Gastrocnemius medialis (tissue), 4 donors: ENCODE results near the gene ATG5. TPM values are rescaled to one million over a fixed set of nuclear protein-coding genes. Genes with fewer than 3 reads are reported as not detected.

Experiments
- ATAC-seq, 2 donors: fragments of 150-250 bp; one replicate each; pipeline ENCODE4 v1.9.1; 2016
- DNase-seq, 2 donors: peaks; one replicate each; pipeline ENCODE4 v3.0.0-alpha.2; 2019
- H3K27ac ChIP-seq, 4 donors: fragments of 200-600 bp; sonication (generic); 1 replicate in 1 of 4; 2 replicates in 3 of 4; pipeline ENCODE4 v1.5.1; 2016 to 2018; ENCODE audit warnings: mild to moderate bottlenecking in 2 of 4, moderate library complexity in 1 of 4
- H3K27me3 ChIP-seq, 3 donors: fragments of 200-600 bp; sonication (generic) in 2 of 3; 1 replicate in 1 of 3; 2 replicates in 2 of 3; pipeline versions ENCODE4 v1.5.1 to v1.6.0; 2016 to 2019; ENCODE audit warnings: mild to moderate bottlenecking in 1 of 3, moderate library complexity in 1 of 3
- H3K36me3 ChIP-seq, 2 donors: fragments of 200-600 bp; sonication (generic) in 1 of 2; one replicate each; pipeline ENCODE4 v1.5.1; 2017 to 2018
- H3K4me1 ChIP-seq, 2 donors: fragments of 200-600 bp; sonication (generic) in 1 of 2; one replicate each; pipeline ENCODE4 v1.5.1; 2016 to 2017; ENCODE audit warnings: mild to moderate bottlenecking in 2 of 2
- H3K4me3 ChIP-seq, 4 donors: fragments of 200-600 bp; sonication (generic) in 3 of 4; 1 replicate in 1 of 4; 2 replicates in 3 of 4; pipeline ENCODE4 v1.5.1; 2016 to 2019; ENCODE audit warnings: mild to moderate bottlenecking in 2 of 4
- H3K9me3 ChIP-seq, 3 donors: fragments of 200-600 bp; sonication (generic) in 2 of 3; 1 replicate in 1 of 3; 2 replicates in 2 of 3; pipeline ENCODE4 v1.5.1; 2016 to 2019
- CTCF ChIP-seq, 5 experiments: fragments of 450-650 bp in 3 of 5; fragments of 200-600 bp in 2 of 5; sonication (generic) in 2 of 5; IDR thresholded peaks in 4 of 5; conservative IDR thresholded peaks in 1 of 5; 1 replicate in 4 of 5; 2 replicates in 1 of 5; pipeline ENCODE4 v1.5.1; 2016 to 2019; ENCODE audit warnings: antibody characterized with exemption in 5 of 5, mild to moderate bottlenecking in 3 of 5, moderate library complexity in 3 of 5
- POLR2A ChIP-seq, 2 donors: fragments of 450-650 bp; IDR thresholded peaks; one replicate each; pipeline ENCODE4 v1.6.1; 2017; ENCODE audit warnings: antibody characterized with exemption in 2 of 2, mild to moderate bottlenecking in 2 of 2, moderate library complexity in 2 of 2
- in situ Hi-C, 4 donors: fragments of 200-750 bp; cut with MboI; loops; one replicate each; pipeline versions ENCODE4 v1.15.0 to v1.8.0; 2017; ENCODE audit warnings: low sequenced_read_pairs in 4 of 4
- intact Hi-C: fragments of 100-400 bp; cut with DNase I; formaldehyde crosslinking; loops from one replicate; pipeline ENCODE4 v1.15.1; 2023; ENCODE audit warnings: low total_unique reads
- total RNA-seq, 4 donors: library from RNA; depleted of rRNA; stranded (reverse); fragments of >200 nt; gene quantifications; one replicate each; pipeline versions ENCODE4 v1.1.0 to v1.2.3, GENCODE V29; 2016

Gene ATG5
- total RNA-seq, result 10 to 100 TPM; 18.9 to 22.3 (median 20.1) TPM

GRCh38 chr6:106325336-106326178 is at the start of gene ATG5:
Gene ATG5 (minus strand): TSS chr6:106325760. CDS start chr6:106316208, 9,552 bp downstream.
- TF ChIP-seq POLR2A (IDR thresholded peaks at IDR 0.05), result peak; percentile 64 to 74
- no peak for TF ChIP-seq CTCF (IDR thresholded peaks at IDR 0.05 in 4 of 5, conservative IDR thresholded peaks at IDR 0.05 in 1 of 5)
- Histone ChIP-seq H3K27ac (peak within 1 kb of the TSS; percentile 86 to 93 (median 89)), H3K9me3 (no peaks in the 10 kb centered on the region), H3K27me3 (no peaks in the 10 kb centered on the region), H3K4me1 (peaks cover 13 to 23% of the 10 kb centered on the region in 2 donors), H3K36me3 (no peaks in the 10 kb centered on the region), H3K4me3 (peak within 1 kb of the TSS; percentile 71 to 90 (median 83))
- in situ Hi-C loops, result loop anchor here in 2 of 4 donors (25.0 kb wide), 2 partner anchors 237 to 662 kb away; no protein-coding TSS in a partner anchor
- peak; percentile 96 to 99 for DNase-seq
- intact Hi-C loops, result loop anchor here (10.0 kb wide), 1 partner anchor 231 kb away; no protein-coding TSS in a partner anchor
- peak; percentile 97 for ATAC-seq

- Histone ChIP-seq H3K36me3 (no peaks in the 10 kb centered on the region), H3K27me3 (no peaks in the 10 kb centered on the region), H3K4me3 (no peak overlapping the region), H3K27ac (no peak overlapping the region), H3K4me1 (no peaks in the 10 kb centered on the region), H3K9me3 (no peaks in the 10 kb centered on the region)
- TF ChIP-seq CTCF (IDR thresholded peaks at IDR 0.05 in 4 of 5, conservative IDR thresholded peaks at IDR 0.05 in 1 of 5), result no peak
- no peak for TF ChIP-seq POLR2A (IDR thresholded peaks at IDR 0.05)
- ATAC-seq (no peak), DNase-seq (no peak)
- in situ Hi-C loops (no loop called here), intact Hi-C loops (no loop called here)
Measured at GRCh38 chr6:106373502-106374239, 48.1 kb upstream of the ATG5 start.

- Histone ChIP-seq H3K27ac (no peak overlapping the region), H3K4me1 (no peaks in the 10 kb centered on the region), H3K4me3 (no peak overlapping the region), H3K9me3 (no peaks in the 10 kb centered on the region), H3K27me3 (no peaks in the 10 kb centered on the region), H3K36me3 (no peaks in the 10 kb centered on the region)
- intact Hi-C loops, result no loop called here
- no peak for DNase-seq
- TF ChIP-seq POLR2A (IDR thresholded peaks at IDR 0.05) (no peak), CTCF (IDR thresholded peaks at IDR 0.05 in 4 of 5, conservative IDR thresholded peaks at IDR 0.05 in 1 of 5) (no peak)
- in situ Hi-C loops, result no loop called here
- no peak for ATAC-seq
Measured at GRCh38 chr6:106372838-106373501, 47.4 kb upstream of the ATG5 start.

- Histone ChIP-seq H3K4me3 (no peak overlapping the region), H3K4me1 (no peaks in the 10 kb centered on the region), H3K27me3 (no peaks in the 10 kb centered on the region), H3K9me3 (no peaks in the 10 kb centered on the region), H3K27ac (no peak overlapping the region), H3K36me3 (no peaks in the 10 kb centered on the region)
- ATAC-seq, result no peak
- DNase-seq, result no peak
- in situ Hi-C loops, result no loop called here
- TF ChIP-seq CTCF (IDR thresholded peaks at IDR 0.05 in 4 of 5, conservative IDR thresholded peaks at IDR 0.05 in 1 of 5) (no peak), POLR2A (IDR thresholded peaks at IDR 0.05) (no peak)
- intact Hi-C loops, result no loop called here
Measured at GRCh38 chr6:106370639-106371038, 45.1 kb upstream of the ATG5 start.
